Activated CD4-positive, CD25-positive, alpha-beta regulatory T cell treated with anti-CD3 and anti-CD28 coated beads, Interleukin-2, amount 50 U/mL, for 72 hours (primary cell): ENCODE measurements around the gene SPTSSA.
"Not testable (repeated sequence)": the region's sequence is repeated elsewhere in the genome, so short reads cannot be mapped to it uniquely, and the experiment has no call there.

ENCODE experiments used
- DNase-seq: peaks from one replicate; pipeline ENCODE4 v3.0.0; 2021

Gene SPTSSA

DNA sequence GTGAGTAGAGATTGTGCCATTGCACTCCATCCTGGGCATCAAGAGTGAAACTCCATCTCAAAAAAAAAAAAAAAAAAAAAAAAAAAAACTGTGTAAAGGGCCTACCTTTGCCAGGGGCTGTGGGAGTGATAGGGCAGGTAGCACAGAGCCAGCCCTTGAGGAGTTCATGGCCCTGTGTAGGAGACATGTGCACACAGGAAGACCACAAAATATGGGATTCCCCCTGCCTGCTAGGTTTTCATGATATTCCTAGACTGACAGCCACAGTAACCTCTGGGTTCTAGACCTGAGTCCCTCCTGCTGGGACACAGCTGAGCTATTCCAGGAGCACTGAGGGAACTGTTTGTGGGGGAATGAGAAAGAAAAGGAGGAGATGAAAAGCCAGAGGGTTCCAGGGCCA is 8.3 kb upstream of the SPTSSA start:
- no peak for DNase-seq

DNA sequence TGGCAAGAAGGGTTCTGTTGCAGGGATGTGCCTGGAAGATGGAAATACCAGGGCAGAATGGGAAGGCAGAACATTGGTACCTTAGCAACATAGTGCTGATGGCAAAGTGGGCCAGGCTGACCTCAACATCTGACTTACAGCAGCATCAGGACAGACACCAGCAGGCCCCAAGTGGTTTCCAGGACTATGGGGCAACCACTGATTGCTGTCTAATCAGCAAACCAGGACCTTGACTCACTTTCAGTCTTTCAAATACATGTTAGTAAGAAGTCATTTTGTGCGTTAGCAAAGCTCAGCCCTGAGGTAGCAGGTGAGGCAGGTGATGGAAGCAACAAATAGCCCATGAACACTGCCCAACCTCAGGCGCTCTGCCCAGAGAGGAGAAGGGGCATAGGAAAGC is 4.7 kb upstream of the SPTSSA start:
- DNase-seq: no peak

DNA sequence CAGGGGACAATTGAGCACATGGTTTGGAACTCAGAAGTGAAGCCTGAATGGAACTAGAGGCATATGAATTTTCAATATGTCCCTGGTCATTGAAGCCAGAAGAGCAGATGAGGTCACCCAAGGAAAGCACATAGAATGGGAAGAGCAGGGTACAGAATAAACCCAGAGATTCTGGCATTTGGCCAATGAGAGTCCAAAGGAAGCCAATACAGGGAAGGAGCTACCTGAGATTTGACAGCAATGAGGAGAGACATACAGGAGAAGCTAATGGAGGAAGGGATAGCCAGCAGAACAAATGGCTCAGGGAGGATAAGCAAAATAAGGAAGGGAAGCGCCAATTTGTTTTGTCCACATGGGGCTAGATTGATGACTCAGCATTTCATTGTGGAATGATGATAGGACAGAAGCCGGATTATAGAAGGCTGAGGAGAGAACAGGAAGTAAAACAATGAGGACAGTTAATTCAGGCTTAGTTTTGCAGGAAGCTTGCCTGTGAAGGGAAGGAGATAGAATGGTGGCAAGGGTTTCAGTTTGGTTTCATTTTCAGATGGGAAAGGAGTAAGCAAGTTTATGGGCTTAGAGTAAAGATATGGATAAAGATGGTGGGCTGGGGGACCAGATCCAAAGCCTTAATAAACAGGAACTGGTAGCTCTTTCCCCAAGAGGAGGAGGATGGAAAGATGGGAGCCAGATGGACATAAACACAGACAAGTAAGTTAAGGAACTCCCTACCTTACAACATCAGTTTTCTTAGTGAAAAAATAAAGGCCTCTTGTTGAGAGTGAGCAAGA is 3.2 kb upstream of the SPTSSA start:
- no peak for DNase-seq

DNA sequence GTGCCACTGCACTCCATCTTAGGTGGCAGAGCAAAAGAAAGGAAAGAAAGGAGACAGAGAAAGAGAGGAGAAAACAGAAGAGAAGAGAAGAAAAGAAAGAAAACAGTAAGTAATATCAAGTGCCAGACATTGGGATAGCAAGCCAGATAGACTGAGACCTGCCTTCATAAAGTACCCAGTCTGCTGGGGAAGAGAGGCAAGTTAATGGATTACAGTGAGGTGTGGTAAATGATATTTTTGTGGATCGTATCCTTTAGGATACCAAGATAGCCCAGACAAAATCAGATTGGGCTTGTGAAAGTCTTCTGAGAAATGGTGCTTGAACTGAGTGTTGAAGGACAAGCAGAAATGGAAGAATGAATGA is 1.5 kb upstream of the SPTSSA start:
- no peak for DNase-seq

DNA sequence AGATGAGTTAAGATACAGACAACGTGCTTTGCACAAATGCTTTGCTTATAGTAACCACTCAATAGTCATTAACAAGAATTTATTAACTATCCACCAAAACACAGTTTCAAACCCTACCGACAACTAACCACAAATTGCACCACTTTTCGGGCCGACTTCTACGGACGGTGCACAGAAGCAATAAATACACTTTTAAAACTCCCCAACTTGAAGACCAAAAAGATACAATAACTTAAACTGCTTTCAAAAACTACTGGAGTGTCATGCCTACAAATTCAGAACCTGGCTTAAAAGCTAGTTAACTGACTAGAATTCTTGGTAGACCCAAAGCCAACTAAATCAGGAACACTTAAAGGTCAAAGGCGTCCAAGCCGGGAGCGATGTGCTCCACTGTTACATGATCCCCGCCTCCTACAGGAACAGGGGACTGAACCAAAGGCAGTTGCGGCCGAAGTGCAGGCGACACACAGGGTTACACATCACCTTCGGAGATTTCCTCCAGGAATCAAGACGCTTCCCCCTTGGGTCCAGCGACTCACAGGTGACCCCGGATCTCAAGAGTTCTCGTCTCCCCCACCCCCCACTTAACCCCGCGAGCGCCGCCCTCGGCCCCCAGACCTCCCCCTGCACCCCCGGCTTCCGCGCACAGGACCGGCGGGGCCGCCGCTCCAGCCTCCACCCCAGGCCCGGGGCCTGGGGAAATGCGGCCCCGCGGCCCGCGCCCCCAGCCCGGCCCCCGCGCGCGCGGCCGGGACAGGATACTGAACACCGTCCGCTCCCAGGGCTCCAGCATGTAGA is 507 bp downstream of the SPTSSA start:
- peak; percentile 37 for DNase-seq

DNA sequence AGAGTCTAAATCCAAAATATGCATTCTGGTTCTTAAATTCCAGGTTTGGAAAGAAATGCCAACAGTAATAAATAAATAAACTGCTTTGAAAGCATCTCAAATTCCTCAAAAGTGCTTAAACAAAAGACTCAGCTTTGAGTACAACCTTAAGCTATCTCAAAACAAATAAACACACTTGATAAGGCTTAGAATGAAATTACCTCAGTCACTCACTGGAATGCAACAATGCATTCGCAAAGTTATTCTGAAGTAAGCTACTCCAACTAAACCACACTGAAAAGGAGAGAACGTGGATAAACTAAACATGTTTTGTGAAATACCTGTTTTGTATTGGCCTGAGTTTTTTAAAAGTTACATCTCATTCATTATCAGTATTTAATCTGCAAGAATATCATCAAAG is 1.2 kb downstream of the SPTSSA start:
- no peak for DNase-seq

DNA sequence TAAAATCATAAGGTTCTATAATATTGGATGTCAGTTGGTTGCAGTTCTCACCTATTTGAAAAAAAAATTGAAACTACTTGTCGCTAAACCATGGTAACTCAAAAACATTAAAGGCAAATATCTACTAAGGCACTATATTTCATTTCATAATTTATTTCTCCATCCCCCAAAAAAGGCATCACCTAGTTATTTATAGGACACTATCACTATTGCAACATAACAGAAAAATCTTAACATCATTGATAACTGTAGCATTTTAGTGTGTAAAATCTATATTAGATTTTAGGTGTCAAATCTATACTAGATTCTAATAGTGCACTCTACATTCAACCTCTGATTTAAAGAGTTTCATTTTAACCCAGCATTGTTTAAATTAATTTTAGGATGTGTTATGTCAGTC is 1.7 kb downstream of the SPTSSA start:
- DNase-seq: no peak

DNA sequence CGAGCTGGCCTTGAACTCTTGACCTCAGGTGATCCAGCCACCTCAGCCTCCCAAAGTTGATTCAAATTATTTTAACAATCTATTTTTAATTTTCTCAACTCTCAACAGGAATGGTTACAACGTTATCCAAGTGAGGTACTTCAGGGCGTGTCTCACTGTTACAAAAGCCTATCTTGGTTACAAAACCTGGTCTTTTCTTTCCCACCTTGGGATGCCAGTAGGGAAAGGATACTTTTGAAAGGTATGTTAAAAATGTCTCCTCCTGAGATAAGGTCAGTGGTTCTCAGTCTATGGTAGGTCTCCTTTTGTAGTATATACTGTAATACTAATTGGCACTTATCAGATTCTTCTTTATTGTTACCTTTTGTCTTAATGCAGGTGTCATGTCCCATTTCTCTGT is 4.9 kb downstream of the SPTSSA start:
- DNase-seq: no peak

DNA sequence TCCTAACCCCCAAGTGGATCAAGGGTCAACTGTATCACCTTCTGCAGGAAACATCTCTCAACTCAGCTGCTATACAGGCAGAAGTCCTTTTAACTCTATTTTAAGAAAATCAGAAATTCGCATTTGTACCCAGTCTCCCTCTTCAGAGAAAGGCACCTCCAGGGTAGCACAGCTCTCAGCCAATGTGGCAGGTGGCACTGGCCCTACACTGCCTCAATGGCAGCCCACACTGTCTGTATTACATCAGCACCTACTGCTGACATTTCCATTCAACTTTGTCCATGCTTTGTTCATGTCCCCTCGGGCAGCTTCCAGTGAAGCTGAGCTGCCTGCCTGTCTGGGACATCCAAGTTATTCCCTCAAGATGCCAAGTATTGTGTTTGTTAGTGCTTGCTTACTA is 8.8 kb downstream of the SPTSSA start:
- DNase-seq: no peak

DNA sequence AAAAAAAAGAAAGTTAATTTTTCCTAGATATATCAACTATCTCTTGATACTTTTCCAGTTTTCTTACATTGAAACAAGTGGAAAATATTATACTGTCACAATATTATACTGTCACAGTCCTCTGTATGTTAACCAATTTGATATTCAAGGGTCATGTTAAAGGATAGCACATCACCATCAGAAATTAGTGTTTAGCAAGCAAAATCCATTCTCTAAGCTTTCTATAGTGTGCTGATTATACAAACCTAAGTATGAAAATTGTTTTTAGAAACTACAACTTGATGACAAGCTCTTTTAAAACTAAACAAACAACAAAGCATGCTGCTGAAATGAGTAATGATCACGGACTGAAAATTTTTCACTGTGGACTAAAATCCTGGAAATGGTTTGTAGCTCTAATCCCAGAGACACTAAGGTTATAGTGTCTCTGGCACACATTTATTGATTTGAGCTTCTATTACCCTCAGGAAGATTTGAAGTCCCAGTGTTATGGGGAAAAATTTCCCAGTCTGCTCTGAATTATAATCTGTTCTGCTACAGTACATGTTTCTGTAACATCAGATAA is 9.7 kb downstream of the SPTSSA start:
- no peak for DNase-seq

DNA sequence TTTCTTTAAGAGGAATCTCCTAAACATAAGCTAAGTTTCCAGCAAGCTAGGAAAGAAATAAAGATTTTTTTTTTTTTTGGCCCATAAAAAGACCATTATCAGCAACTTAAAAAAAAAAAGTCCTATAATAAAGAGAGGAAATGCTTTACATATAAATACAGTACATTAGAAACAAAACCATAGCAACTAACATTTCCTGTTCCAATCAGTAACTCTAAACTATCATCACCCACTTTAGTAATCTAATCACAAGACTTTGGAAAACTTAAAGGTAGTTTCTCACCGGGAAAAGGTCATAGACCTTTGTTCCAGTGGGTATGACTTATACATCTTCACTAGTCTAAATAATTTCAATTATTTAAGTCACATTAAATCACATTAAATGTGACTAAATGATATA is 11.1 kb downstream of the SPTSSA start:
- no peak for DNase-seq

DNA sequence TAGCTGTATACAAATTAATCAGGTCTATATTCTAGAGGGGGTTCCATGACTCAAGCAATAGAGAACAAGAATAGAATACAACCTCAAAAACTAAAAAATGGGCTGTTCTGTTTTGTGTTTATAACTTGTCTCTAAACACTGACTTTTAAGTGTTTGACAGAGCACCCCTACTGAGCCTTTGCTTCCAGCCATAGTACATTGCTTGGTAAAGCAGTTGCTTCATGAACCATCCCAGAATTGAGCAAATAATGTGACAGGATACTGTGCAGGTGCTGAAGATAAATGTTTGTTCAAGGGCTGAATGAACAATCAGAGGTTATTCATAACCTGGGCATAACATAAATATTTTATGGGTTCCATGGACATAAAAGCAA is 11.5 kb downstream of the SPTSSA start:
- no peak for DNase-seq

DNA sequence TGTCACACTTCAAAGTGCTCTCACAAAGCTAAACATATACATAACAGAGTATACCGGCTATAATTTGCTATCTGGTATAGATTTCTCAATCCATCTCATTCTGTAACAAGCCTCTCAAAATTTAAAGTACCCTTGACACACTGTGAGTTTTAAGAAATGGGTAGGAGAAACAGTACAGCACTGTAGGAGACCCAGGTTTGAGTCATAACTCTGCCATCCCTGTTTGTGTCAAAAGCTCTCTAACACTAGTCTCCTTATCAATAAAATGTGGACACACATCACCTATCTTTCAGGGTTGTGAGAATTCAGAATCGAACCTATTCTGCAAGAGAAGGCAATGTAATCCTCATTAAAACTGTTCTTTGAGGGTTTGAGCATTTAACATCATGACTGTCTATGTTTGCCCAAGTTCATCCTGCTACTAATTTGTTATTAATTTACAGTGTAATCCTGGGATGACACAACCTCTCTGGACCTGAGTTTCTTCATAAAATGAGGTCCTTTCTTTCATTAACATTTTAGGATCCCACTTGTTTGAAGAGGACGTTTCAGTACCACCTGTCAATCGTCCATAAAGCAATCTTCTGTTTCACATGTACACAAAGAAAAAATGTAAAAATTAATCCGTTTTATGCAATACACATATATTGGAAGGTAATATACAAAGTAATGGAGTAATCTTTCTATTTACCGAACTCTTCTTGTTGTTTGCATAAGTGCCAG is 12.1 kb downstream of the SPTSSA start:
- no peak for DNase-seq

DNA sequence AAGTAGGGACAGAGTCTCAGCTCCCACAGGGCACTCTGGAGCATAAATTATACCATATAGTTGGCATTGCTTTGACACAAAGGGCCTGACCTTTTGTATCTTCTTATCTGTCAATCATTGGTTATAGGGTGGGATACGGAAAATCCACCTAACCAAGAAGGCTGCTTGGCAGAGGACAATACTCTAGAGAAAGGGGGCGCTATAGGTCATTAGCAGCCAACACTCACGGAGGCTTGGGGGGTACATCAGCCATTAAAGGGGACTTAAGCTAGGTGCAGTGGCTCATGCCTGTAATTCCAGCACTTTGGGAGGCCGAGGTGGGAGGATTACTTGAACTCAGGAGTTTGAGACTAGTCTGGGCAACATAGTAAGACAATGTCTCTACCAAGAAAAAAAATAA is 22.9 kb downstream of the SPTSSA start:
- no peak for DNase-seq

DNA sequence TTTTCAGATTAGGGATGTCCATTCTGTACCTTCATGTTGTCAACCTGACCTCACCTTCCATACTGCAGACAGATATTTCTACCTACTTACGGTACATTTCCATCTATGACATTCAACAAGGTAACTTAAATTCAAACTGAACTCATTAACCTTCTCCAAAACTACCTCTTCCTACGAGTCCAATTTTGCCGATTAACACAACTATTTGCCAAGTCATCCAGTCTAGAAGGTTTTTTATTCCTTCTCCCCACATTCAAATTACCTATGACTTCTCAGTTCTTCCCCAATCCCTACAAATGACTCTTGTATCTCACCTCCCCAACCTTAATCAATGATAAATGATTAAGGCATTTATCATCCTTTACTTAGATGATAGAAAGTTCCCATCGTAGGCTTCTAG is 23.6 kb downstream of the SPTSSA start:
- DNase-seq: no peak

DNA sequence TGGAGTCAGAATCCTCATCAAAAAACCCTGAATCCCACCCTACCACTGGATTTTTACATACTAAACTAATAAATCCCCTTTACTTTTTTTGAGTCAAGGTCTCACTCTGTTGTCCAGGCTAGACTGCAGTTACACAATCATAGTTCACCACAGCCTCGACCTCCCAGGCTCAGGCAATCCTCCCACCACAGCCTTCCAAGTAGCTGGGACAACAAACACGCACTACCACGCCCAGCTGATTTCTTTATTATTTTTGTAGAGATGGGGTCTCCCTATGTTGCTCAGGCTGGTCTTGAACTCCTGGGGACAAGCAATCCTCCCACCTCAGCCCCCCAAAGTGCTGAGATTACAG is 24.3 kb downstream of the SPTSSA start:
- no peak for DNase-seq

DNA sequence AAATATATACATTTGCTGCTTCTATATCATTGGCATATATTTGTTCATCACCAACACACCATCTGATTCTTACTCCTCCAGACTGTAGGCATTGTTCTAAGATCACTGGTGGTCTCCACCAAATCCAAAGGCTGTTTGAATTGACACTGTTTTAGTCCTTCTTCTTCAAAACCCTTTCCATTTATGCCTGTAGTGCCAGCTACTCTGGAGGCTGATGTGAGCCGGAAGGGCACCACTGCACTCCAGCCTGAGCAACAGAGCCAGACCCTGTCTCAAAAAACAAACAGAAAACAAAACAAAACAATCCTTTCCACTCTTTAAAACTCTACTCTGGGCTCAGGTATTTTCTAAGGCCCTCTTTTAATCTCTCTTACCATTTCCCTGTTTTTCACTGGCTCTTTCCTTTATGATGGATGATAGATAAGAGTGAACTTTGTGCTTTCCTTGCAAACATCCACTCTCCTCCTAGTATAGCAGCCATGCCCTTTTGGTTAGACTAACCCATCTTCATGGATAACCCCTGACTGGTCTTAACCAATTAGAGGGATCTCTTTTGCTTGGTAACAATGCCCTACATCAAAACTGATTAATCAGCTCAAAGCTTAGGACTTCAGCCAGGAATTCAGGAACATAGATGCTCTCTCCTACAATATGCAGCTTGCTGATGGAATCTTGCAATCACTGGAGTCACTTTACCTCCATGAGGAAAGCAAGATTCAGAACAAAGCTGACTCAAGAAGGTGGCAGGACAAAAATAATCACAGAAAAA is 24.9 kb downstream of the SPTSSA start:
- no peak for DNase-seq

DNA sequence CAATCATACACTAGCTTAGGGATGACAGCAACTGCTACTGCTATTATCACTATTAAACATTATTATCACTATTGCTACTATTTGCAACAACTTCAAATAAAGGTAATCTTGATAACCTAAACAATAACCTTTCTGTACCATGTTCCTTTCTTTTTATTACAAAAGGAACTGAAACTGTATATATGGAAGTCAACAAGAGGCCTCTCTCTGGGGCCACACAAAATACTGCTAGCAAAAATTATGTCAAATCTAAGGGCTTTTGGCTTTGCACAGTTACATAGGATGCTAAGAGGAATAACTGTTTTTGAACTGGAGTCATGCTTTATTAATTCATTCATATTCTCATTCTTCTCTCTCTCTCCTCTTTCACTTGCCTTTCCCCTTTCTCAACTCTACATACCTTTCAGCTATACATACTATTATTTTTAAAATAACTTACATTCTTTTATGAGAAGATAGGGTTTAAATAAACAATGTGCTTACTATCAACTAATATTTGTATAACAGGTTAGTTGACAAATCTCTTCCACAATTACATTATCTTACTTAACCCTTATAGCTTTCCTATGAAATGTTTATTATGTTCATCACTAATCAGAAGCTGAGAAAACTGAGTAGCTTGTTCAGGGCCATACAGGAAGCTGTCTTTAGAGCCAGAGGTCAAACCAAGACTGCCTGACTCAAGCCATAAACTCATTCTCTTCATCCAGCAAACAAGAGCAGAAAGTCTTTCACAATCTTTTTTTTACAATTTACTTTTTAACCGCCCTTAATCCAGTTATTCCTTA is 25.7 kb downstream of the SPTSSA start:
- DNase-seq: no peak

DNA sequence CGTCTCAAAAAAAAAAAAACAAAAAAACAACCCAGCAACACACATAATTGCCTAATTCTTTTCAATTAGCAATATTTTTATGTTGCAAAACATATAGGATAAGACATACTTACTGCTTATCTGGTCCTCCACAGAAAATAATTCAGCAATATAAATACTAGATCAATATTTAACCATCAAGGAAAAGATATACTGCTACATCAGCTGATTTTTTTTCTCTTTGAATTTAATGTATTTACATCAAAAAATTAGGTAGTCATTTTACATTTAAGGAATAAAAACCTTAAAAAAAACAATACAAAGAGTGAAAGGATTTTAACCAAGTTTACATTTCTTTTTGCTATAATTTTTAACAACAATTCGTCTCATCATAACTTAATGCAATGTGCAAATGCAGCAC is 28.1 kb downstream of the SPTSSA start:
- DNase-seq: no peak

DNA sequence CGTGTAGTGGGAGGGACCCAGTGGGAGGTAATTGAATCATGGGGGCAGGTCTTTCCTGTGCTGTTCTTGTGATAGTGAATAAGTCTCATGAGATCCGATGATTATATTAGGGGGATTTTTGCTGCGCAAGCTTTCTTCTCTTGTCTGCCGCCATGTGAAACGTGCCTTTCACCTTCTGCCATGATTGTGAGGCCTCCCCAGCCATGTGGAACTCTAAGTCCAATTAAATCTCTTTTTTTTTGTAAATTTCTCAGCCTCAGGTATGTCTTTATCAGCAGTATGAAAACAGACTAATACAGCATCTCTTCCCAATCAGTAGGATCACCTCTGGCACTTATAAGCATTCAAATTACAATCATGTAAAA is 34.0 kb downstream of the SPTSSA start:
- DNase-seq: not testable (repeated sequence)

DNA sequence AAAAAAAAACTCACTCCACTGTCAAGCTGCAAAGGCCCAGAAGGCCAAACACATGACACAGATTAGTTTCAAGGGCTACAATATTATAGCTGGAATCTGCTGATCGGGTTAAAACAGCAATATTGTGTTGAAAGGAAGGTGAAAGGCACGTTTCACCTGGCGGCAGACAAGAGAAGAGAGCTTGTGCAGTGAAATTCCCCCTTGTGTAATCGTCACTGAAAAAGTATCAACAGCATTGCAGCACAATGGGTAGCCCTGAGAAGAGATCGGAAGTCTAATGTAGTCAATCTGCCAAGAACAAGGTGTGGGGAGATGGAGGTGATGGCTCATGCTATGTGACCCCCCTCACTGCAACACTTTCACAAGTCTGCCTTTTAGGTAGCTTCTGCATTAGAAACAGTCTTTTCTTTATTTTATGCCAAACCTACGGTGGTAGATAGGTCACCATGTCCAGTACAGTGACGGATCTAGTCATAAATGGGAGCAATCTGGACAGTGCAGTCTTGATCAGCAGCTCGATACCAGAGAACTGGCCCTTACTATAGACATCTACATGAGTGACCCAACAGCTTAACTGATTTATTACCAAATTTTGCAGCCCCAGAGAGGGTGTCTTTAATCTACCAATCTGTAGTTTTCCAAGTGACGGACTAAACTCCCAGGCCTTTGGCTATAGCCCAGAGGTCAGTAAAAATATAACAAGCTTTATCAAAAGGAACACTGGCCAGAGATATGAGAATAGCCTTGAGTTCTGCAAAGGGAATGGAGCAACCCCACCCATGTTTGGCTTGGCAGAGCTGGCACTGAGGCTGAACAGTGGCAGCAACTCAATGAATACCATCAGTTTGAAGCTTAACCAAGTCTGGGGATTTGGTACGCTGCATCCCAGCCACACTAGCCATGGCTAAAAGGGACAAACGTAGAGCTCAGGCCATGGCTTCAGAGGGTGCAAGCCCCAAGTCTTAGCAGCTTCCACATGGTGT is 35.4 kb downstream of the SPTSSA start:
- DNase-seq: no peak
